Measurements from ENCODE around the gene TMEM132C. TPM values are rescaled to one million over a fixed set of nuclear protein-coding genes. Genes with fewer than 3 reads are reported as not detected.

The TMEM132C gene
- total RNA-seq, 1 donor from 2014 or later, result not detected

- no peaks in the 10 kb centered on the region for H3K4me1 Mint-ChIP-seq (ENCODE audit: low read depth)
- no peaks in the 10 kb centered on the region for H3K36me3 Mint-ChIP-seq (ENCODE audit: low read depth)
- H3K27me3 Mint-ChIP-seq (ENCODE audit: low read depth), result peaks cover 3% of the 10 kb centered on the region
- no peaks in the 10 kb centered on the region for H3K9me3 Mint-ChIP-seq
- H3K4me3 Mint-ChIP-seq (ENCODE audit: low read depth), result no peak overlapping the region
- H3K27ac Mint-ChIP-seq, result no peak overlapping the region
- intact Hi-C loops (cut with micrococcal nuclease), result no loop called here
- no peak for DNase-seq (ENCODE audit: low spot score)
Measured at GRCh38 chr12:128727461-128727860, 460.5 kb downstream of the TMEM132C start.

- intact Hi-C loops (cut with micrococcal nuclease), result no loop called here
- no peaks in the 10 kb centered on the region for H3K9me3 Mint-ChIP-seq
- H3K4me1 Mint-ChIP-seq (ENCODE audit: low read depth), result no peaks in the 10 kb centered on the region
Measured at GRCh38 chr12:128727999-128728398, 461.0 kb downstream of the TMEM132C start.

GRCh38 chr12:128729628-128730121 lies 462.7 kb downstream of the TMEM132C start:
- intact Hi-C loops (cut with micrococcal nuclease), result no loop called here
- DNase-seq (ENCODE audit: low spot score), result no peak
- Mint-ChIP-seq H3K27me3 (ENCODE audit: low read depth) (peaks cover 3% of the 10 kb centered on the region), H3K9me3 (no peaks in the 10 kb centered on the region), H3K36me3 (ENCODE audit: low read depth) (no peaks in the 10 kb centered on the region), H3K27ac (no peak overlapping the region), H3K4me1 (ENCODE audit: low read depth) (no peaks in the 10 kb centered on the region), H3K4me3 (ENCODE audit: low read depth) (no peak overlapping the region)

More at GRCh38 chr12:128727999-128728398, 461.0 kb downstream of the TMEM132C start:
- DNase-seq (ENCODE audit: low spot score), result no peak
- Mint-ChIP-seq H3K27ac (no peak overlapping the region), H3K4me3 (ENCODE audit: low read depth) (no peak overlapping the region), H3K36me3 (ENCODE audit: low read depth) (no peaks in the 10 kb centered on the region), H3K27me3 (ENCODE audit: low read depth) (peaks cover 3% of the 10 kb centered on the region)

GRCh38 chr12:128734371-128734770 lies 467.4 kb downstream of the TMEM132C start:
- intact Hi-C loops (cut with micrococcal nuclease), result no loop called here
- H3K4me1 Mint-ChIP-seq (ENCODE audit: low read depth), result no peaks in the 10 kb centered on the region
- no peak overlapping the region for H3K4me3 Mint-ChIP-seq (ENCODE audit: low read depth)
- H3K27ac Mint-ChIP-seq, result no peak overlapping the region
- peaks cover 3% of the 10 kb centered on the region for H3K27me3 Mint-ChIP-seq (ENCODE audit: low read depth)
- DNase-seq (ENCODE audit: low spot score), result no peak
- H3K9me3 Mint-ChIP-seq, result peaks cover 5% of the 10 kb centered on the region
- no peaks in the 10 kb centered on the region for H3K36me3 Mint-ChIP-seq (ENCODE audit: low read depth)

- no peaks in the 10 kb centered on the region for H3K27me3 Mint-ChIP-seq (ENCODE audit: low read depth)
- H3K27ac Mint-ChIP-seq, result no peak overlapping the region
- H3K9me3 Mint-ChIP-seq, result peaks cover 8% of the 10 kb centered on the region
- no peaks in the 10 kb centered on the region for H3K4me1 Mint-ChIP-seq (ENCODE audit: low read depth)
- H3K36me3 Mint-ChIP-seq (ENCODE audit: low read depth), result no peaks in the 10 kb centered on the region
- no peak for DNase-seq (ENCODE audit: low spot score)
- no peak overlapping the region for H3K4me3 Mint-ChIP-seq (ENCODE audit: low read depth)
- intact Hi-C loops (cut with micrococcal nuclease), result no loop called here
Measured at GRCh38 chr12:128737292-128737966, 470.5 kb downstream of the TMEM132C start.

- Mint-ChIP-seq H3K27ac (no peak overlapping the region), H3K9me3 (peaks cover 7% of the 10 kb centered on the region), H3K4me3 (ENCODE audit: low read depth) (no peak overlapping the region), H3K36me3 (ENCODE audit: low read depth) (no peaks in the 10 kb centered on the region), H3K4me1 (ENCODE audit: low read depth) (no peaks in the 10 kb centered on the region), H3K27me3 (ENCODE audit: low read depth) (no peaks in the 10 kb centered on the region)
- no peak for DNase-seq (ENCODE audit: low spot score)
- intact Hi-C loops (cut with micrococcal nuclease), result no loop called here
Measured at GRCh38 chr12:128743916-128744315, 476.9 kb downstream of the TMEM132C start.

GRCh38 chr12:128745772-128746689 lies 479.1 kb downstream of the TMEM132C start:
- Mint-ChIP-seq H3K9me3 (no peaks in the 10 kb centered on the region), H3K36me3 (ENCODE audit: low read depth) (no peaks in the 10 kb centered on the region), H3K27me3 (ENCODE audit: low read depth) (no peaks in the 10 kb centered on the region), H3K4me3 (ENCODE audit: low read depth) (no peak overlapping the region), H3K4me1 (ENCODE audit: low read depth) (no peaks in the 10 kb centered on the region), H3K27ac (no peak overlapping the region)
- no peak for DNase-seq (ENCODE audit: low spot score)
- intact Hi-C loops (cut with micrococcal nuclease), result no loop called here

- Mint-ChIP-seq H3K9me3 (no peaks in the 10 kb centered on the region), H3K27me3 (ENCODE audit: low read depth) (no peaks in the 10 kb centered on the region), H3K4me1 (ENCODE audit: low read depth) (no peaks in the 10 kb centered on the region), H3K36me3 (ENCODE audit: low read depth) (no peaks in the 10 kb centered on the region), H3K27ac (no peak overlapping the region), H3K4me3 (ENCODE audit: low read depth) (no peak overlapping the region)
- intact Hi-C loops (cut with micrococcal nuclease), result no loop called here
- no peak for DNase-seq (ENCODE audit: low spot score)
Measured at GRCh38 chr12:128747441-128747840, 480.5 kb downstream of the TMEM132C start.

- Mint-ChIP-seq H3K4me1 (ENCODE audit: low read depth) (no peaks in the 10 kb centered on the region), H3K9me3 (no peaks in the 10 kb centered on the region), H3K36me3 (ENCODE audit: low read depth) (no peaks in the 10 kb centered on the region), H3K27ac (no peak overlapping the region), H3K27me3 (ENCODE audit: low read depth) (no peaks in the 10 kb centered on the region), H3K4me3 (ENCODE audit: low read depth) (no peak overlapping the region)
- intact Hi-C loops (cut with micrococcal nuclease), result no loop called here
- no peak for DNase-seq (ENCODE audit: low spot score)
Measured at GRCh38 chr12:128752386-128752785, 485.4 kb downstream of the TMEM132C start.

GRCh38 chr12:128753438-128753837 lies 486.5 kb downstream of the TMEM132C start:
- Mint-ChIP-seq H3K4me3 (ENCODE audit: low read depth) (no peak overlapping the region), H3K27me3 (ENCODE audit: low read depth) (no peaks in the 10 kb centered on the region), H3K4me1 (ENCODE audit: low read depth) (no peaks in the 10 kb centered on the region), H3K27ac (no peak overlapping the region), H3K9me3 (no peaks in the 10 kb centered on the region), H3K36me3 (ENCODE audit: low read depth) (no peaks in the 10 kb centered on the region)
- intact Hi-C loops (cut with micrococcal nuclease), result no loop called here
- no peak for DNase-seq (ENCODE audit: low spot score)

GRCh38 chr12:128754275-128754674 lies 487.3 kb downstream of the TMEM132C start:
- Mint-ChIP-seq H3K4me1 (ENCODE audit: low read depth) (no peaks in the 10 kb centered on the region), H3K9me3 (no peaks in the 10 kb centered on the region), H3K27me3 (ENCODE audit: low read depth) (no peaks in the 10 kb centered on the region), H3K36me3 (ENCODE audit: low read depth) (no peaks in the 10 kb centered on the region), H3K27ac (no peak overlapping the region), H3K4me3 (ENCODE audit: low read depth) (no peak overlapping the region)
- intact Hi-C loops (cut with micrococcal nuclease), result no loop called here
- DNase-seq (ENCODE audit: low spot score), result no peak

- intact Hi-C loops (cut with micrococcal nuclease), result no loop called here
- Mint-ChIP-seq H3K4me1 (ENCODE audit: low read depth) (no peaks in the 10 kb centered on the region), H3K4me3 (ENCODE audit: low read depth) (no peak overlapping the region), H3K27me3 (ENCODE audit: low read depth) (no peaks in the 10 kb centered on the region), H3K27ac (no peak overlapping the region), H3K36me3 (ENCODE audit: low read depth) (no peaks in the 10 kb centered on the region), H3K9me3 (no peaks in the 10 kb centered on the region)
- no peak for DNase-seq (ENCODE audit: low spot score)
Measured at GRCh38 chr12:128755566-128755965, 488.6 kb downstream of the TMEM132C start.

Data from activated T-helper 2 cell treated with anti-CD3 and anti-CD28 coated beads, Interferon-gamma antibody, Interleukin-2, Interleukin-4, amounts not matched to agents 10 μg/mL and 5 μg/mL and 100 μg/mL, durations not matched to agents 14 hours and 24 hours and 36 hours (primary cell).